HepG2 (cell line): ENCODE results near the gene PRR23E. TPM values are rescaled to one million over a fixed set of nuclear protein-coding genes. Genes with fewer than 3 reads are reported as not detected.

Source experiments
- ATAC-seq: fragments of 200-7000 bp; cut with Tn5 transposase; 3 replicates; pipeline ENCODE4 v1.9.1; 2020; ENCODE audit warnings: mild to moderate bottlenecking, moderate library complexity
- BruUV-seq: library from RNA; stranded (reverse); fragments of 400-500 nt; replicated peaks from 2 replicates; lab custom pipeline; 2021; lab: Mats Ljungman, UMichigan
- CTCF ChIA-PET: fragments of 300-600 bp; formaldehyde crosslinking; extraction: SDS; loops from one replicate; lab custom pipeline; 2021; ENCODE audit warnings: low total read pairs, inconsistent platforms, low intra/inter-chr PET ratio; lab: Yijun Ruan, JAX
- POLR2A ChIA-PET: fragments of 350-600 bp; sonication (Branson Sonifier 250); formaldehyde crosslinking; loops from one replicate; lab custom pipeline; 2020; ENCODE audit warnings: antibody characterized with exemption, inconsistent platforms; lab: Yijun Ruan, JAX
- DNase-seq: peaks from one replicate; pipeline ENCODE4 v3.0.0-alpha.2; 2015; ENCODE audit warnings: low spot score
- FAIRE-seq: peaks from 3 replicates; lab custom pipeline; 2011; peaks lifted over from hg19 to GRCh38; lab: Jason Lieb, UNC
- H2AFZ ChIP-seq: one replicate; pipeline ENCODE4 v1.6.1; 2011; ENCODE audit warnings: low read length, inconsistent platforms
- H3K27ac ChIP-seq: fragments of 300-600 bp; 3 replicates; pipeline ENCODE4 v1.8.0; 2011; ENCODE audit warnings: mixed run types, mild to moderate bottlenecking, mixed read lengths, low read length, inconsistent platforms; ENCODE audit not compliant: insufficient read depth; ENCODE audit errors: extremely low read length
- H3K27me3 ChIP-seq, 2 experiments: fragments of 200-600 bp in 1 of 2; 2 replicates in 1 of 2; 3 replicates in 1 of 2; pipeline versions ENCODE4 v1.6.0 to v1.8.0; 2011; ENCODE audit warnings: low read length in 2 of 2, mild to moderate bottlenecking in 2 of 2, moderate library complexity in 2 of 2, inconsistent platforms in 1 of 2; ENCODE audit not compliant: insufficient read depth in 2 of 2, control insufficient read depth in 1 of 2
- H3K36me3 ChIP-seq, 2 experiments: fragments of 200-600 bp in 1 of 2; replicated peaks in 1 of 2; 2 replicates in 1 of 2; 3 replicates in 1 of 2; pipeline versions ENCODE4 v1.5.1 to v1.8.0; 2011; ENCODE audit warnings: low read length in 2 of 2, inconsistent platforms in 1 of 2; ENCODE audit not compliant: insufficient read depth in 2 of 2, control insufficient read depth in 1 of 2
- H3K4me1 ChIP-seq: 2 replicates; pipeline ENCODE4 v1.5.1; 2012; ENCODE audit warnings: low read length, inconsistent platforms; ENCODE audit not compliant: insufficient read depth
- H3K4me2 ChIP-seq: 2 replicates; pipeline ENCODE4 v1.6.0; 2011; ENCODE audit warnings: low read depth, low read length, inconsistent platforms
- H3K4me3 ChIP-seq, 3 experiments: fragments of 200-600 bp in 1 of 3; sonication (generic), shearing (Covaris generic) in 1 of 3; replicated peaks in 1 of 3; 2 replicates each; pipeline ENCODE4 v1.5.1; 2011 to 2016; ENCODE audit warnings: low read length in 3 of 3, inconsistent platforms in 2 of 3, low read depth in 2 of 3, mild to moderate bottlenecking in 2 of 3, control low read depth in 1 of 3, mixed read lengths in 1 of 3; ENCODE audit not compliant: insufficient read depth in 1 of 3
- H3K79me2 ChIP-seq: one replicate; pipeline ENCODE4 v1.6.1; 2011; ENCODE audit warnings: low read length, inconsistent platforms; ENCODE audit not compliant: insufficient read depth
- H3K9ac ChIP-seq: 2 replicates; pipeline ENCODE4 v1.6.0; 2011; ENCODE audit warnings: mild to moderate bottlenecking, low read depth, low read length, inconsistent platforms; ENCODE audit not compliant: insufficient read depth
- H3K9me3 ChIP-seq: 2 replicates; pipeline ENCODE4 v1.5.1; 2012; ENCODE audit warnings: mild to moderate bottlenecking, low read length
- H4K20me1 ChIP-seq: 2 replicates; pipeline ENCODE4 v1.6.0; 2011; ENCODE audit warnings: inconsistent platforms, mild to moderate bottlenecking, low read length, moderate library complexity; ENCODE audit not compliant: insufficient read depth
- HOXA9 ChIP-seq: sonication (generic); formaldehyde crosslinking; IDR thresholded peaks from 2 replicates; pipeline ENCODE4 v1.8.1; 2022; ENCODE audit warnings: missing genetic modification reagents, mild to moderate bottlenecking, moderate library complexity, borderline replicate concordance
- KAT8 ChIP-seq: IDR thresholded peaks from 2 replicates; pipeline ENCODE4 v1.6.1; 2016; ENCODE audit warnings: missing genetic modification reagents, missing compliant biosample characterization
- NFE2 ChIP-seq: sonication (generic); formaldehyde crosslinking; IDR thresholded peaks from 2 replicates; pipeline ENCODE4 v1.4.0; 2020; ENCODE audit warnings: missing genetic modification reagents
- PHF21A ChIP-seq: sonication (generic); formaldehyde crosslinking; IDR thresholded peaks from 2 replicates; pipeline ENCODE4 v1.5.0; 2020; ENCODE audit warnings: mild to moderate bottlenecking, missing genetic modification reagents
- SETDB1 ChIP-seq: sonication (generic); formaldehyde crosslinking; IDR thresholded peaks from 2 replicates; pipeline ENCODE4 v1.5.1; 2020; ENCODE audit warnings: missing genetic modification reagents, mild to moderate bottlenecking, borderline replicate concordance
- SOX13 ChIP-seq, 3 experiments: fragments of 450-650 bp in 1 of 3; sonication (generic) in 1 of 3; formaldehyde crosslinking in 1 of 3; IDR thresholded peaks in 2 of 3; conservative IDR thresholded peaks in 1 of 3; 2 replicates each; pipeline versions ENCODE4 v1.5.0 to v1.6.1; 2016 to 2020; ENCODE audit warnings: antibody characterized with exemption in 1 of 3, mild to moderate bottlenecking in 1 of 3, missing compliant biosample characterization in 1 of 3, missing genetic modification reagents in 1 of 3, moderate library complexity in 1 of 3
- SP5 ChIP-seq: IDR thresholded peaks from 2 replicates; pipeline ENCODE4 v1.6.1; 2016; ENCODE audit warnings: low read depth, borderline replicate concordance
- SRSF9 ChIP-seq: fragments of 200-400 bp; formaldehyde crosslinking; IDR thresholded peaks from 2 replicates; pipeline ENCODE4 v1.6.1; 2018; ENCODE audit warnings: borderline replicate concordance, mild to moderate bottlenecking, low read depth, low read length; ENCODE audit not compliant: insufficient read depth, poor library complexity, severe bottlenecking
- TBX2 ChIP-seq: sonication (generic); formaldehyde crosslinking; IDR thresholded peaks from 2 replicates; pipeline ENCODE4 v1.5.0; 2020; ENCODE audit warnings: missing genetic modification reagents, mild to moderate bottlenecking, borderline replicate concordance
- ZNF446 ChIP-seq: sonication (generic); formaldehyde crosslinking; IDR thresholded peaks from 2 replicates; pipeline ENCODE4 v1.5.0; 2020; ENCODE audit warnings: mild to moderate bottlenecking, missing genetic modification reagents
- ZNF569 ChIP-seq: sonication (generic); formaldehyde crosslinking; IDR thresholded peaks from 2 replicates; pipeline ENCODE4 v1.5.0; 2020; ENCODE audit warnings: mild to moderate bottlenecking, missing genetic modification reagents, moderate library complexity, borderline replicate concordance
- WGBS: methylation state at CpG from one replicate; pipeline ENCODE4 v1.1.6; 2017; ENCODE audit warnings: low lambda C conversion rate; 5-methylcytosine and 5-hydroxymethylcytosine counted together
- in situ Hi-C: cut with HindIII; loops from 2 replicates; pipeline ENCODE4 v1.10.0; 2017; ENCODE audit warnings: low pct_unique_long_range_greater_than_20kb; ENCODE audit not compliant: extremely low pct_ligation_motif_present
- intact Hi-C: fragments of 100-400 bp; cut with micrococcal nuclease; formaldehyde crosslinking; loops from one replicate; pipeline ENCODE4 v1.10.0; 2022; ENCODE audit not compliant: unreplicated experiment
- polyA plus RNA-seq, 8 experiments: library from polyadenylated mRNA; depleted of rRNA in 3 of 8; stranded (reverse) in 7 of 8; unstranded in 1 of 8; fragments of >200 nt; fragmentation: Illumina TruSeq in 4 of 8; extraction: Trizol in 4 of 8; gene quantifications; 2 replicates each; pipeline versions ENCODE4 v1.2.1 to v1.2.3, GENCODE V29; 2011 to 2016; ENCODE audit warnings: low read depth in 4 of 8, missing spikeins in 1 of 8, mixed read lengths in 1 of 8; ENCODE audit not compliant: insufficient read depth in 1 of 8
- total RNA-seq, 5 experiments: library from RNA; depleted of rRNA; stranded (reverse); fragments of >200 nt; fragmentation: Illumina TruSeq; extraction: Trizol; gene quantifications; 2 replicates each; pipeline ENCODE4 v1.2.3, GENCODE V29; 2016; ENCODE audit warnings: low read depth in 1 of 5
- TF ChIP-seq, protein P1 (sequence below): fragments of 450-650 bp; IDR thresholded peaks from 2 replicates; pipeline ENCODE4 v1.6.1; 2016
- TF ChIP-seq, protein P2 (sequence below): sonication (generic); formaldehyde crosslinking; IDR thresholded peaks from 2 replicates; pipeline ENCODE4 v1.4.0; 2020; ENCODE audit warnings: missing genetic modification reagents, mild to moderate bottlenecking, borderline replicate concordance

The PRR23E gene
- total and polyA plus RNA-seq, 2 of the 13 experiments (the other 11 are each of a cell fraction or from before 2014, with no cell fraction given): not detected

DNA sequence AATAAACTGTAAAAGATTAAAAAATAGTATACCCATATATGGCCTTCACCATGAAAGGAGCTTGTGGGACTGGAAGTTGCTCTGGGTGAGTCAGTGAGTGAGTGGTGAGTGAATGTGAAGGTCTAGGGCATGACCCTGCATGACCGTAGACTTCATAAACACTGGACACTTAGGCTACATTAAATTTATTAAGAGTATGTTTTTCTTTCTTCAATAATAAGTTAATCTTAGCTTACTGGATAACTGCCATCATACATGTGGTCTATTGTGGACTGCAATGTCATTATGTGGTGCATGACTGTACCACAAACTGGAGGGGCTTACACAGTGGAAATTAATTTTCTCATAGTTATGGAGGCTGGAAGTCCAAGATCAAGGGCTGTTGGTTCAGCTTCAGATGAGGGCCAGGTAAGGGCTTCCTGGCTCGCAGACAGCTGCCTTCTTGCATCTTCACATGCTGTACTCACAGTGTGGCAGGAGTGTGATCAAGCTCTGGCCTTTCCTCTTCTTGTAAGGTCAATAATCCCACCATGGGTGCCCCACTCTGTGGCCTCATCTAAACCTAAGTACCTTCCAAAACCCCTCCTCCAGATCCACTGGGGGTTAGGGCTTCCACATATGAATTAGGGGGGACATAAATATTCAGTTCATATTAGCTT lies 40.8 kb upstream of the PRR23E start:
- in situ Hi-C loops (no loop called here), intact Hi-C loops (no loop called here)
- H4K20me1 ChIP-seq: no peaks in the 10 kb centered on the region
- POLR2A ChIA-PET: no interaction called here
- no peak for DNase-seq
- ATAC-seq: no peak
- 5% methylated on average over 1 of the region's 2 CpGs for WGBS
- BruUV-seq: no TSS peak
- CTCF ChIA-PET: no interaction called here
- no peak overlapping the region for H3K4me3 ChIP-seq
- no peaks in the 10 kb centered on the region for H3K36me3 ChIP-seq
- peaks cover 5 to 21% of the 10 kb centered on the region in 2 experiments; a peak in 4 of 5 replicates for H3K27me3 ChIP-seq
- H2AFZ ChIP-seq: no peak overlapping the region
- no peak overlapping the region for H3K27ac ChIP-seq
- H3K79me2 ChIP-seq: no peaks in the 10 kb centered on the region
- H3K9ac ChIP-seq: no peak overlapping the region
- no peak for FAIRE-seq
- H3K9me3 ChIP-seq: no peaks in the 10 kb centered on the region
- H3K4me1 ChIP-seq: no peaks in the 10 kb centered on the region
- no peak overlapping the region for H3K4me2 ChIP-seq
- no peak for TF ChIP-seq SETDB1 (CRISPR knock-in tag)
- no peak for TF ChIP-seq TBX2
- TF ChIP-seq ZNF446 (CRISPR knock-in tag): no peak
- TF ChIP-seq SP5 (CRISPR knock-in tag): no peak
- TF ChIP-seq SRSF9: no peak
- TF ChIP-seq, protein P1, sequence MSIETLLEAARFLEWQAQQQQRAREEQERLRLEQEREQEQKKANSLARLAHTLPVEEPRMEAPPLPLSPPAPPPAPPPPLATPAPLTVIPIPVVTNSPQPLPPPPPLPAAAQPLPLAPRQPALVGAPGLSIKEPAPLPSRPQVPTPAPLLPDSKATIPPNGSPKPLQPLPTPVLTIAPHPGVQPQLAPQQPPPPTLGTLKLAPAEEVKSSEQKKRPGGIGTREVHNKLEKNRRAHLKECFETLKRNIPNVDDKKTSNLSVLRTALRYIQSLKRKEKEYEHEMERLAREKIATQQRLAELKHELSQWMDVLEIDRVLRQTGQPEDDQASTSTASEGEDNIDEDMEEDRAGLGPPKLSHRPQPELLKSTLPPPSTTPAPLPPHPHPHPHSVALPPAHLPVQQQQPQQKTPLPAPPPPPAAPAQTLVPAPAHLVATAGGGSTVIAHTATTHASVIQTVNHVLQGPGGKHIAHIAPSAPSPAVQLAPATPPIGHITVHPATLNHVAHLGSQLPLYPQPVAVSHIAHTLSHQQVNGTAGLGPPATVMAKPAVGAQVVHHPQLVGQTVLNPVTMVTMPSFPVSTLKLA: no peak
- TF ChIP-seq ZNF569 (CRISPR knock-in tag): no peak
- TF ChIP-seq NFE2: no peak
- TF ChIP-seq SOX13 (IDR thresholded peaks at IDR 0.05): no peak
- no peak for TF ChIP-seq SOX13 (CRISPR knock-in tag; conservative IDR thresholded peaks at IDR 0.05 in 1 of 2, IDR thresholded peaks at IDR 0.05 in 1 of 2)
- TF ChIP-seq PHF21A: no peak
- TF ChIP-seq KAT8 (CRISPR knock-in tag): no peak
- TF ChIP-seq, protein P2, sequence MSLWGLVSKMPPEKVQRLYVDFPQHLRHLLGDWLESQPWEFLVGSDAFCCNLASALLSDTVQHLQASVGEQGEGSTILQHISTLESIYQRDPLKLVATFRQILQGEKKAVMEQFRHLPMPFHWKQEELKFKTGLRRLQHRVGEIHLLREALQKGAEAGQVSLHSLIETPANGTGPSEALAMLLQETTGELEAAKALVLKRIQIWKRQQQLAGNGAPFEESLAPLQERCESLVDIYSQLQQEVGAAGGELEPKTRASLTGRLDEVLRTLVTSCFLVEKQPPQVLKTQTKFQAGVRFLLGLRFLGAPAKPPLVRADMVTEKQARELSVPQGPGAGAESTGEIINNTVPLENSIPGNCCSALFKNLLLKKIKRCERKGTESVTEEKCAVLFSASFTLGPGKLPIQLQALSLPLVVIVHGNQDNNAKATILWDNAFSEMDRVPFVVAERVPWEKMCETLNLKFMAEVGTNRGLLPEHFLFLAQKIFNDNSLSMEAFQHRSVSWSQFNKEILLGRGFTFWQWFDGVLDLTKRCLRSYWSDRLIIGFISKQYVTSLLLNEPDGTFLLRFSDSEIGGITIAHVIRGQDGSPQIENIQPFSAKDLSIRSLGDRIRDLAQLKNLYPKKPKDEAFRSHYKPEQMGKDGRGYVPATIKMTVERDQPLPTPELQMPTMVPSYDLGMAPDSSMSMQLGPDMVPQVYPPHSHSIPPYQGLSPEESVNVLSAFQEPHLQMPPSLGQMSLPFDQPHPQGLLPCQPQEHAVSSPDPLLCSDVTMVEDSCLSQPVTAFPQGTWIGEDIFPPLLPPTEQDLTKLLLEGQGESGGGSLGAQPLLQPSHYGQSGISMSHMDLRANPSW (CRISPR knock-in tag): no peak
- TF ChIP-seq HOXA9 (CRISPR knock-in tag): no peak
